Stimulated activated CD4-positive, alpha-beta T cell treated with anti-CD3 and anti-CD28 coated beads, TNF-alpha, amount 100 ng/mL, for 24 hours (primary cell): Measurements from ENCODE around the gene U2AF1L4.
A peak's percentile ranks its signal among the peaks of the same experiment; 100 is the strongest.

ENCODE experiments used
- DNase-seq, 3 experiments: peaks; one replicate each; pipeline ENCODE4 v3.0.0-alpha.2; 2020; ENCODE audit warnings: low read depth in 3 of 3

Gene U2AF1L4

GRCh38 chr19:35740423-35741202 is 4.6 kb downstream of the U2AF1L4 start:
- peak; percentile 92 to 97 (median 93) for DNase-seq

GRCh38 chr19:35740108-35740422 is 5.2 kb downstream of the U2AF1L4 start:
- no peak for DNase-seq

DNA sequence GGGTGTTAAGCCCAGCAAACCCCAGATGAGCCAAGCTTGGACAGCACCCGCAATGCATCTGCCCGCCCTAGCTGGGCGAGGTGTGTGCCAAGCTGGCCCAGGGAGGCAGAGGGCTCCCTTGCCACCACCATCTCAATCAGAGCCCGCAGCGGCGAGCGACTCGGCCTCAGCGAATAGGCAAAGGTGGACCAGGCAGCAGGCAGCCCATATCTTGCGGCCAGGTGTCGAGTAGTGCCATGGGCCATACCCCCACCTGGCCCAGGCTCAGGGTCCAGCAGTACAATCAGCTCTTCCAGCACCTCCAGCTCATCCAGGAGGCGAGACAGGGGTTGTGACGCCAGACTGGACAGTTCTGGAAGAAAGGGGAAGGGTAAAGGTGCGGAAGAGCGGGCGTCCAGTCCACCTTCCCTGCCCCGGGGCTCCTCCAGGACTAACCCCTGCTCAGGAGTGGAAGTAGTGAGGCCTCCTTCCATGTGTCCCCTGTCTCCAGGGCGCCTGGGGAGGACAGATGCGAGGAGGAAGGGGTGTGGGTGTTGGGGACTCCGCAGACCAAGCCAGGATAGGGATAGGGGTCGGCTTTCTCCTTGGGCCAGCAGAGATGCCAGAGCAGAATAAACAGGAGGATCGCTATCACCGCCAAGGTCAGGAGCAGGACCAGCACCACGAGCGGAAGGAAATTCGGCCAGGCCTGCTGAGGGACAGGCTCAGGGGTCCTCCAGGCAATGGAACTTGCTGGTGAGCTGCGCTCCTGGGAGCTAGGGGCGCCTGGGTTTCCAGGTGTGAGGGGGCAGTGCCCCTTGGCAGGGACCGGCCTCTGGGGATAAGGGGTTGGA is 5.7 kb downstream of the U2AF1L4 start:
- no peak for DNase-seq

GRCh38 chr19:35738887-35739229 is 6.4 kb downstream of the U2AF1L4 start:
- DNase-seq = no peak

DNA sequence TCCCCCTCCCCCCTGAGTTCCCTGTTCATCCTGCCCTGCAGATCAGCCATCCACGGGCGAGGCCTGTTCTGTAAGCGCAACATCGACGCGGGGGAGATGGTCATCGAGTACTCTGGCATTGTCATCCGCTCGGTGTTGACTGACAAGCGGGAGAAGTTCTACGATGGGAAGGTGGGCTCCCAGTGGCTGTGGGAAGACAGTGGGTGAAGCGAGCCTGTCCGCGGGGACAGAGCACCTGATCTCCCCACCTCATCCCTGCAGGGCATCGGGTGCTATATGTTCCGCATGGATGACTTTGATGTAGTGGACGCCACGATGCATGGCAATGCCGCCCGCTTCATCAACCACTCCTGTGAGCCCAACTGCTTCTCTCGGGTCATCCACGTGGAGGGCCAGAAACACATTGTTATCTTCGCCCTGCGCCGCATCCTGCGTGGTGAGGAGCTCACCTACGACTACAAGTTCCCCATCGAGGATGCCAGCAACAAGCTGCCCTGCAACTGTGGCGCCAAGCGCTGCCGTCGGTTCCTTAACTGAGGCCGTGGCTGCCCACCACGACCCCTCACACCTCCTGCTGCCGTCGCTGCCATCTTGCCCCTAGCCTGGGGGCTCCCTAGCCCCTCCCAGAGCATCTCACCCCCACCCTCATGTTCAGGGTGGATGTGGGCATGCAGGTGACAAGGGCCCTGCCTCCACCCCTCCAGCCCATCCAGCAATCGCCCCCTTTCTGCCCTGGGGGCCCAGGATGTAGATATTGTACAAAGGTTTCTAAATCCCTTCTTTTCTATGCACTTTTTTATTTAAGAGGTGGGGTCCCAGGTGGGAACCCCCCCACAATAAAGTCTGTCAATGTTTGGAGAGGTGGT is 7.0 kb downstream of the U2AF1L4 start:
- DNase-seq = no peak

DNA sequence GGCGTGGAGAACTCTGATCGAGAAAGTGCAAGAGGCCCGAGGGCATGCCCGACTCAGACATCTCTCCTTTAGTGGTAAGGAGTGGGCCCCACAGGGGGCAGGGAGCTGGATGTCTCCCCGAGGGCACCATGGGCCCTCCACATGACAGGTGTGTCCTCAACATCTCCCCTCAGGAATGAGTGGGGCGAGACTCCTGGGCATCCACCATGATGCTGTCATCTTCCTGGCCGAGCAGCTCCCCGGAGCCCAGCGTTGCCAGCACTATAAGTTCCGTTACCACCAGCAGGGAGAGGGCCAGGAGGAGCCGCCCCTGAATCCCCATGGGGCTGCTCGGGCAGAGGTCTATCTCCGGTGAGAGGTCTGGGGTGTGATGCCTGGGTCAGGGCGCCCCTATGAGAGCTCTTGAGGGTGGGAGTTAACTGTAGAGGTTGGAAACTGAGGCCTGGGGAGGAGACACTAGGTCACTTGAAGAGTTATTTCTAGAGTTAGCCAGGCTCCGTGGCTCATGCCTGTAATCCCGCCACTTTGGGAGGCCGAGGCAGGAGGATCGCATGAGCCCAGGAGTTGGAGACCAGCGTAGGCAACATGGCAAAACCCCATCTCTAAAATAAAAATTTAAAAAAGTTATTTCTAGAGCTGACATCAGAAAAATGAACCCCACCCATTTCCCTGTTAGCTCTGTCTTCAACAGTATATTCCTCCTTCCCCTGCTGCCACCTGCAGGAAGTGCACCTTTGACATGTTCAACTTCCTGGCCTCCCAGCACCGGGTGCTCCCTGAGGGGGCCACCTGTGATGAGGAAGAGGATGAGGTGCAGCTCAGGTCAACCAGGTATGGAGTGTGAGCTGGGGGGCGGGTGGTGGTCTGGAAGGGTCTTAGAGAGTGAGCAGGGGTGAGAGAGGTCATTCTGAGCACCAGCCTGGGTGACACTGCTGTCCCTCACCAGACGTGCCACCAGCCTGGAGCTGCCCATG is 8.0 kb downstream of the U2AF1L4 start:
- DNase-seq = no peak

DNA sequence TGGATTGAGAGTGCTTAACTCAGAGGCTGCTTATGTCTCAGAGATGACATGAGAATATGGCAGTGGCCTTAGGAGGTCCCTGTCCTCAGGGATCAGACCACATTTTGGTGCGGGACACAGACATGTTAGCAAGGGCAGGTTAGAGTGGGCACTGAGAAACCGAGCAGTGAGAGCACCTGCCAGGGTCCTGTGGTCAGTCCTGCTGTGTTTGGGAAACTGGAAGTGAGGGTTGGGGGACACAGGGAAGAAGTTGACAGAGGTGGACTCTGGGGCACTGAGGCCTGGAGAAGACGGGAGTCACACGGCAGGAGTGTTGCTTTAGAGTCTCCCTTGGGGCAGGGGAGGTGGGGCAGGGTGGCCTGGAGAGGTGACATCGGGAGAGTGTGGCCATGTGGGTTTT is 10.3 kb downstream of the U2AF1L4 start:
- no peak for DNase-seq

- DNase-seq = no peak
Observed at GRCh38 chr19:35734273-35734672, 10.9 kb downstream of the U2AF1L4 start.

DNA sequence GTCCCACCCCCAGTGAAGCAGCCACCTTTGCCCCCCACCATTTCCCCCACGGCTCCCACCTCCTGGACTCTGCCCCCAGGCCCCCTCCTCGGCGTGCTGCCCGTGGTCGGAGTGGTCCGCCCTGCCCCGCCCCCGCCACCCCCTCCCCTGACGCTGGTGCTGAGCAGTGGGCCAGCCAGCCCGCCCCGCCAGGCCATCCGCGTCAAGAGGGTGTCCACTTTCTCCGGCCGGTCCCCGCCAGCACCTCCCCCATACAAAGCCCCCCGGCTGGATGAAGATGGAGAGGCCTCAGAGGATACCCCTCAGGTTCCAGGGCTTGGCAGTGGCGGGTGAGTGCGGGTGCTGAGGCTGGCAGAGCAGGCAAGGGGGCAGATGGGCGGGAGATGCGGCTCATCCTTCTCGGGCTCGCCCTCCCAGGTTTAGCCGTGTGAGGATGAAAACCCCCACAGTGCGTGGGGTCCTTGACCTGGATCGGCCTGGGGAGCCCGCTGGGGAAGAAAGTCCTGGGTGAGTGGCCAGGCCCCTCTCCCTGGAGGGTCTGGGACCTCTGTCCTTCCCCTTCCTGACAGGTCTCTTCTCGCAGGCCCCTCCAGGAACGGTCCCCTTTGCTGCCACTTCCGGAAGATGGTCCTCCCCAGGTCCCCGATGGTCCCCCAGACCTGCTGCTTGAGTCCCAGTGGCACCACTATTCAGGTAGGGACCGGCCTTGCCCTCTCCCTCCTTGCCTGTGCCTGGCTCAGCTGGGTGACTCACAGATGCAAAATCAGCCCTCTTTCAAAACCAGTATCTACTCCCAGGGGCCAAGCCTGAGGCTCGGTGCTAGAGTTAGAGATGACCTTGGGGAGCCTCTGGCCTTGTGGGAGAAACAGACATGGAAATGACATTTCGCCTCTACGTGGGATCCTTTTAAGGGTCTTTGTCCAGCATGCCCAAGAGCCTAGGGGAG is 11.8 kb downstream of the U2AF1L4 start:
- DNase-seq = no peak

- no peak for DNase-seq
Observed at GRCh38 chr19:35732540-35733179, 12.6 kb downstream of the U2AF1L4 start.

DNA sequence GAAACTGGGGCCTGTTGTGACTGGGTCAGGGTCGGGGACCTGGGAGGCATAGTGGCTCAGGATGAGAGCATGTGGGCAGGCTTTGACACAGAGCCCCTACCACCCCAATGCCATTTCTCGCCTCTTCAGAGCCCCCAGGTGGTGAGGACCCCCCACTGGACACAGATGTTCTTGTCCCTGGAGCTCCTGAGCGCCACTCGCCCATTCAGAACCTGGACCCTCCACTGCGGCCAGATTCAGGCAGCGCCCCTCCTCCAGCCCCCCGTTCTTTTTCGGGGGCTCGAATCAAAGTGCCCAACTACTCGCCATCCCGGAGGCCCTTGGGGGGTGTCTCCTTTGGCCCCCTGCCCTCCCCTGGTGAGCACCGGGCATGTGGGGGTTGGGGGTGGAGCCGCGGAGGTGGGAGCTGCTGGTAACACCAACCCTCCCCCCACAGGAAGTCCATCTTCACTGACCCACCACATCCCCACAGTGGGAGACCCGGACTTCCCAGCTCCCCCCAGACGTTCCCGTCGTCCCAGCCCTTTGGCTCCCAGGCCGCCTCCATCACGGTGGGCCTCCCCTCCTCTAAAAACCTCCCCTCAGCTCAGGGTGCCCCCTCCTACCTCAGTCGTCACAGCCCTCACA is 13.3 kb downstream of the U2AF1L4 start:
- no peak for DNase-seq

GRCh38 chr19:35731353-35731752 is 13.9 kb downstream of the U2AF1L4 start:
- no peak for DNase-seq

DNA sequence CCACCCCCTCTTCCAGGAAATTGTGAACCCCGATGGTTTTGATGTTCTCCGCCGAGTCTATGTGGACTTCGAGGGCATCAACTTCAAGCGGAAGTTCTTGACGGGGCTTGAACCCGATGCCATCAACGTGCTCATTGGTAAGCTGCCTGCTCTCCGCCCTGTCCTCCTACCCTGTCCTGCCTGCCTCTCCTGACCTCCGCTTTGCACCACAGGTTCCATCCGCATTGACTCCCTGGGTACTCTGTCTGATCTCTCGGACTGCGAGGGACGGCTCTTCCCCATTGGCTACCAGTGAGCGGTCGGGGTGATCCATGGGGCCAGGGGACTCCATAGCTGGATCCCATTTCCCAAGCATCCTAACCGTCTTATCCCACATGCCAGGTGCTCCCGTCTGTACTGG is 14.9 kb downstream of the U2AF1L4 start:
- DNase-seq = no peak

- no peak for DNase-seq
Observed at GRCh38 chr19:35729763-35730162, 15.5 kb downstream of the U2AF1L4 start.

DNA sequence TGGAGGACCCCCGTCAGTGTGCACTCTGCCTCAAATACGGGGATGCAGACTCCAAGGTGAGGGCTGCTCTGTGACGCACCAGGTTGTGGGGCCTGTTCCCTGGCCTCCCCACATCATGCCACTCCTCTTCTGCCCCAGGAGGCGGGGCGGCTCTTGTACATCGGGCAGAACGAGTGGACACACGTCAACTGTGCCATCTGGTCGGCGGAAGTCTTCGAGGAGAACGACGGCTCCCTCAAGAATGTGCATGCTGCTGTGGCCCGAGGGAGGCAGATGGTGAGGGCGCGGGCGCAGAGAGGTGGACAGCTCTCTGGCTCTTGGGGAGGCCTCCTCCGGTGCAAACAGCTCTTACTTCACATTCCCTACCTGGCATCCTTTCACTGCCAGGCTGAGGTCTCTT is 16.2 kb downstream of the U2AF1L4 start:
- no peak for DNase-seq

GRCh38 chr19:35727956-35728706 is 17.1 kb downstream of the U2AF1L4 start:
- DNase-seq = no peak

DNA sequence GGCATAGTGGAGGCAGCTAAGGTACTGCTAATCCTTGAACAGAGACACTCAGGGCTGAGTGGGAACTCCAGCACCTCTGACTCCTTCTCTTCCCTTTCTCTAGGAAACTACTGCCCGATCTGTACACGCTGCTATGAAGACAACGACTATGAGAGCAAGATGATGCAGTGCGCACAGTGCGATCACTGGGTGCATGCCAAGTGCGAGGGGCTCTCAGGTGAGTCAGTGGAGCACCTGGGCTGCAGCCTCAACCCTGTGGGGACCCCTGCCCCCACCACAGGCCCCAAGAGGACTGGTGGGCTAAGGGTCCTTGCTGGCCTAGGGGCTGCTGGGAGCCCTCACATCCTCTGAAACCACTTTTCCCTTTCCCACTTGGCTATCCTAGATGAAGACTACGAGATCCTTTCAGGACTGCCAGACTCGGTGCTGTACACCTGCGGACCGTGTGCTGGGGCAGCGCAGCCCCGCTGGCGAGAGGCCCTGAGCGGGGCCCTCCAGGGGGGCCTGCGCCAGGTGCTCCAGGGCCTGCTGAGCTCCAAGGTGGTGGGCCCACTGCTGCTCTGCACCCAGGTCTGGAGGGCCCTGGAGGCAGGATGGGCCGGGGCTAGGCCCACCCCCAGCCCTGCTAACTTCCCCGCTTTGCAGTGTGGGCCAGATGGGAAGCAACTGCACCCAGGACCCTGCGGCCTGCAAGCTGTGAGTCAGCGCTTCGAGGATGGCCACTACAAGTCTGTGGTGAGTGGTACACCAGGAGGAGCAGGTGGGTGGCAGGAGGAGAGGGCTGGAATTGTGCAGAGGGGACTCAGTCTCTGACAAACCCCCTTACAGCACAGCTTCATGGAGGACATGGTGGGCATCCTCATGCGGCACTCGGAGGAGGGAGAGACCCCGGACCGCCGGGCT is 17.9 kb downstream of the U2AF1L4 start:
- DNase-seq = no peak
